Ramos (cell line): ENCODE data around the gene SEPTIN7.

ENCODE experiments used
- in situ Hi-C: fragments of 300-500 bp; cut with MboI; formaldehyde crosslinking; loops from one replicate; pipeline ENCODE4 v1.14.3; 2022; ENCODE audit warnings: low sequenced_read_pairs; ENCODE audit not compliant: unreplicated experiment

Gene SEPTIN7

GRCh38 chr7:35784332-35784731, 16.5 kb upstream of the SEPTIN7 start:
- in situ Hi-C loops = no loop called here

GRCh38 chr7:35785250-35785649, 15.6 kb upstream of the SEPTIN7 start:
- in situ Hi-C loops = no loop called here

DNA sequence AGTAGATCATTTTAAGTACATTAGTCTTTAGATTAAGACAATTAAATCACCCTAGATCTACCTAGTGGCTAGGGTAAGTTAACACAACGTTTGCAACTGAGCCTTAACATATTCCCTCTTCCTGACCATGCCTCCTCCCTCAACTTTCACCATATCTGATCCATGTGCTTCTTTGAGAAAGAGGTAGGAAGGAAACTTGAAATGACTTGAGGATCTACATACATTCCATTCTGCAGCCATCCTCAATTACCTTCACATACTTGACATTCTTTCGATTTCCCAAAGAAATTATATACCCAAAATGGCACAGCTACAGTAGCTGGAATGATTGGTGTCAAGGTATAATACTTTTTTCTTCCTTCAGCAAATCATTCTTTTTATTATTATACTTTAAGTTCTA, 12.9 kb upstream of the SEPTIN7 start:
- in situ Hi-C loops = no loop called here

- in situ Hi-C loops = no loop called here
Observed at GRCh38 chr7:35792472-35792871, 8.4 kb upstream of the SEPTIN7 start.

DNA sequence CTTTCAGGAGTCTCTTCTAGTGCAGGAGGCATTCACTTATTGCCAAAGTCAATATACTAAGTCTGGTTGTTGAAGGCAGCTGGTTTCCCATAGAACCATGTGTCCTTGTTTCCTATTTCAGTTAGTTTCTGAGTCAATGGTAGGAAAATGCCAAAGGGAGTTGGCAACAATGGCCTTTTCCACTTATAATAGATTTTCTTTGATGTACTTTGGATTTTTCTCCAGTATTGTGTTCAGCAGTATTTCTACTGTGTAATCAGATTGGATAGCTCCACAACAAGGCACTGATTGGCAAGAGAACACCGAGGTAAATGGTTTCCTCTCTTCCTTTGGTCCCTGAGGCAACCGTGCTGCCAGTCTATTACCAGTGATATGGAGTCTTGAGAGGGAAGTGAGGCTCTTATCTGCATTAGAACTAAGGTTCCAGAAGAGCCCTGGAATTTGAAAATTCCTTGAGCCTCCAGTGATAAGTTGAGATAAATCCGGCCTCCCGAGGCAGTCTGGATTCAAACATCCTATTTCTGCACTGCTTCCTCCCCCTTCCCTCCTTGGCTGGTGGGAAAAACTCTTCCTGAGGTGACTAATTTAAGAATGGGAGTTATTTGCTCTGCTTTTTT, 7.9 kb upstream of the SEPTIN7 start:
- in situ Hi-C loops = no loop called here

- in situ Hi-C loops = loop anchor here (5.0 kb wide), 1 partner anchor 65 kb away; no protein-coding TSS in a partner anchor
Observed at GRCh38 chr7:35797311-35797710, 3.5 kb upstream of the SEPTIN7 start.

GRCh38 chr7:35799846-35800717, 775 bp upstream of the SEPTIN7 start:
- in situ Hi-C loops = loop anchor here (5.0 kb wide), 1 partner anchor 68 kb away; no protein-coding TSS in a partner anchor

- in situ Hi-C loops = no loop called here
Observed at GRCh38 chr7:35801392-35802101, 690 bp downstream of the SEPTIN7 start.

GRCh38 chr7:35802102-35802466, 1.2 kb downstream of the SEPTIN7 start:
- in situ Hi-C loops = no loop called here

- in situ Hi-C loops = no loop called here
Observed at GRCh38 chr7:35802649-35803048, 1.8 kb downstream of the SEPTIN7 start.

DNA sequence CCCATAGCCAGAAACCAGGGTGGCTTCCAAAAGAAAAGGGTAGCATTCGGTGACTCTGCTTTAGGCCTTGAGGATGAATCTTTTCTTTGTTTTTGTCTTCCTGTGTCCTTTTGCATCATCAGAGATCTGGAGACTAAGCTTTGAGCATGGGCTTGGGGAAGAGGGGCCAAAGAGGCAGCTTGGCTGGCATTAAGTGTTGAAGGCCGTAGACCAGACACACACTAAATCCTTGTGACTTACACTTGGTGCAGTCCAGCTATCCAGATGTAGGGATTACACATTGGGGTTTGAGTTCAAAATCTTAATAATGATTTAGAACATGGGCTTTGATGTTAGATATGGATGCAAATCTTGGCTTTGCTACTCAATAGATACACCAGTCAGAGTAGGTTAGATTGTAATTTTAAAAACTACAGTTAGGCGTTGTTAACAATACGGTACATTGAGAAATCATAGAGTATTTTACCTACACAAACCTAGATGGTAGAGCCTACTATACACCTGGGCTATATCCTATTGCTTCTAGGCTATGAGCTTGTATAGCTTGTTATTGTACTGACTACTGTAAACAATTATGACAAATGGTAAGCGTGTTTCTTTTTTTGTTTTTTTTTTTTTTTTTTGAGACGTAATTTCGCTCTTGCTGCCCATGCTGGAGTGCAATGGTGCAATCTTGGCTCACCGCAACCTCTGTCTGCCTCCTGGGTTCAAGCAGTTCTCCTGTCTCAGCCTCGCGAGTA, 3.5 kb downstream of the SEPTIN7 start:
- in situ Hi-C loops = no loop called here

DNA sequence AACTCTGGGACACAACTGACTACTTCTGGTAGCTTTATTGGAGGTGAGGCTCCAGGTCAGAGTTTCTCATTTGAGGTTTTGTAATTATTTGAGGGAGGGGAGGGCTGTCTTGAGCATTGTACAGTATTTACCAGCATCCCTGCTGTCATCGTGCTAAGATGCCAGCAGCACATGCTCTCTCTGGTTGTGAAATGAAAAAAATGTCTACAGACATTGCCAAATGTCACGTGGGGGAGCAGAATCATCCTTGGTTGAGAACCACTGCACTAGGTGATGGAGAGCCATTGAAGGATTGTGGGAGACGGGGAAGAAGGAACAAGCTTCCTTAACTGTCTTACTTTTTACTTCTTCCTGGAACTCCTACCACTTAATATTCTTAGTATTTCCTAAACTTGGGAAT, 5.0 kb downstream of the SEPTIN7 start:
- in situ Hi-C loops = no loop called here

- in situ Hi-C loops = no loop called here
Observed at GRCh38 chr7:35816514-35816913, 15.7 kb downstream of the SEPTIN7 start.

- in situ Hi-C loops = no loop called here
Observed at GRCh38 chr7:35817181-35817580, 16.3 kb downstream of the SEPTIN7 start.

DNA sequence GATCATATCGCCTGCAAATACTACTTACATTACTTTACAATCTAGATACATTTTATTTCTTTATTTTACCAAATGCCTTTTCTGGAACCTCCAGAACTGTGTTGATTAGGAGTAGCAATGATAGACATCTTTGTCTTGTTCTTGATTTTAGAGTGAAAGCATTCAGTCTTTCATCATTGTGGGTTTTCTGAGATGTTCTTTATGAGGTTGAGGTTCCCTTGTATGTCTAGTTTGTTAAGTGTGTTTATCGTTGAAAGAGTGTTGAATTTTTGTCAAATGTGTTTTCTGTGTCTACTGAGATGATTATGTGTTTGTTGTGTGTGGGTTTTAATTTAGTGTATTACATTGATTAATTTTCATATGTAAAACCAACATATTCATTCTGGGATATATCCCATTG, 17.1 kb downstream of the SEPTIN7 start:
- in situ Hi-C loops = no loop called here

- in situ Hi-C loops = no loop called here
Observed at GRCh38 chr7:35818513-35818912, 17.7 kb downstream of the SEPTIN7 start.

GRCh38 chr7:35819310-35819709, 18.5 kb downstream of the SEPTIN7 start:
- in situ Hi-C loops = no loop called here

DNA sequence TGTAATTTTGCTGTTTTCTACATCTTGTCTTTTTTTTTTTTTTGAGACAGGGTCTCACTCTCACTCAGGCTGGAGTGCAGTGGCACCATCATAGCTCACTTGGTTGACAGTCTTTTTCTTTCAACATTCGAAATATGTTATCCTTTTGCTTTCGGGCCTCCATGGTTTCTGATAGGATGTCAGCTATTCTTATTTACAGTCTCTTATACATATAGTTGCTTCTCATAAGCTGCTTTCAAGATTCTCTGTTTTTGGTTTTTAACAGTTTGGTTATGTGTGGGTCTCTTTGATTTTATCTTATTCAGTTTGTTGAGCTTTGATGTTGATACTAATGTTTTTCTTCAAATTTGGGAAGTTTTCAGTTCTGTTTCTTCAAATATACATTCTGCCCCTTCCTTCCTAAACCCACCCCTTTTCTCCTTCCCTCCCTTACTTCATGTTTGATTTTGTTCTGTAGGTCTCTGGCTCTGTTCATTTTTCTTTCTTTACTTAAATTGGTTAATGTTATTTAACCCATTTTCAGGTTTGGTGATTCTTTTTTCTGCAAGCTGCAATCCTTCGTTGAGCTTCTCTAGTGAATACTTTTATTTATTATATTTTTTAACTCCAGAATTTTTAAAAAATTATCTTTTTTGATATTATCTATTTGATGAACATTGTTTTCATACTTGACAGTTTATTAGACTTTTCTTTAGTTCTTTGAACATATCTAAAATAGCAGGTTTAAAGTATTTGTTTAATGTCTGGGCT, 19.3 kb downstream of the SEPTIN7 start:
- in situ Hi-C loops = no loop called here

DNA sequence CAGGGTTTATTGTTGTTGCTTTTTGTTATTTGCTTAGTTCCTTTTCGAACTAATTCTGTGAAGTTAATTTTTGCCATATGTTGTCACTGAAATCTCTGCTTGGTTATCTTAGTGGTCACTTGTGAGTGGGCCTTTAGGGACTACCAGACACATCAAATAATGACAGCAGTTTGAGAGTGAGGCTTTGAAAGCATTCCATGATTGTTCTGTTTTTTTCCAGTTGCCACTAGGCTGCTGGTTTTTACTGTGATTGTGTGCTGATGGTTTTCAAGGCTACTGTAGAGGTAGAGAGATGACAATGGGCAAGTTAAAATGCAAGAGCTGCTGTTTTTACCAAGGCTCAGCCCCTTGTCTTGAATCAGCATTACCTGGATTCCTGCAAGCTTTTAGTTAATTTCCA, 20.0 kb downstream of the SEPTIN7 start:
- in situ Hi-C loops = no loop called here

DNA sequence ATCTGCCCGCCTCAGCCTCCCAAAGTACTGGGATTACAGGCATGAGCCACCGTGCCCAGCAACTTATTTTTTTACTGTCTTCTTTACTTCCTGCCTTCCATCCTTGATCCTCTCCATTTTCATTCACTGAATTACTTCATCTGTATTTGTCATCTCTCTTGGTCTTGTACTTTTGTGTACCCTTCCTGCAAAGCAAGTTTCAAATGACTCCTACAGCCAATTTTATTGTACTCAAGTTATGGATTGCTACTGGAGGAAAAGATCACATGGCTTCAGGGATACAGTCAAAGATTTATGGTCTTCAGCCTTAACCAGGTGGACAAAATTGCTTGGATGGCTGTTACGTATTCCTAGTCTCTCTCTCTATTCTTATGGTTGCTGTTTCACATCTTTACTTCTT, 22.6 kb downstream of the SEPTIN7 start:
- in situ Hi-C loops = no loop called here
